Stimulated activated CD4-positive, alpha-beta T cell treated with anti-CD3 and anti-CD28 coated beads, Interleukin-15, amount 100 ng/mL, for 1 hour (primary cell): ENCODE results near the gene RAP1B.
"Not testable (repeated sequence)": the region's sequence is repeated elsewhere in the genome, so short reads cannot be mapped to it uniquely, and the experiment has no call there.

Experiments used
- DNase-seq, 2 donors: peaks; one replicate each; pipeline ENCODE4 v3.0.0-alpha.2; 2020; ENCODE audit warnings: low read depth in 1 of 2, low spot score in 1 of 2

The RAP1B gene

DNA sequence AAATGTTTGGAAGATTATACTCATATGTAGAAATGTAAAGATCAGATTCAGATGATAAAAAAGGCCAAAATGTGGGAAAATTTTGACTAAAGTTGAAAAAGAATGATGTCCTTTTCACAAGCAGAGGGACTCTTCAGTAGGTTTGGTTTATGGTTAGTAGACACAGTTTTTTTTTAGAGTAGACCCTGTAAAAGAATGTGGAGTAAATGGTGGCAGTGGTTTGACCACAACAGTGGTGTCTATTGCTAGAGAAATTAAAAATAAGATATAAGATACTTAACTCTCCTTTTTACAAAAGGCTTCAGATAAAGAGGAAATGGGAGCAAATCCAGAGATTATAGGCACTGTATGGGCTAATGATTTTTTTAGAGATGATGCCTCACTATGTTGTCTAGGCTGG, 21.8 kb downstream of the RAP1B start:
- no peak for DNase-seq

DNA sequence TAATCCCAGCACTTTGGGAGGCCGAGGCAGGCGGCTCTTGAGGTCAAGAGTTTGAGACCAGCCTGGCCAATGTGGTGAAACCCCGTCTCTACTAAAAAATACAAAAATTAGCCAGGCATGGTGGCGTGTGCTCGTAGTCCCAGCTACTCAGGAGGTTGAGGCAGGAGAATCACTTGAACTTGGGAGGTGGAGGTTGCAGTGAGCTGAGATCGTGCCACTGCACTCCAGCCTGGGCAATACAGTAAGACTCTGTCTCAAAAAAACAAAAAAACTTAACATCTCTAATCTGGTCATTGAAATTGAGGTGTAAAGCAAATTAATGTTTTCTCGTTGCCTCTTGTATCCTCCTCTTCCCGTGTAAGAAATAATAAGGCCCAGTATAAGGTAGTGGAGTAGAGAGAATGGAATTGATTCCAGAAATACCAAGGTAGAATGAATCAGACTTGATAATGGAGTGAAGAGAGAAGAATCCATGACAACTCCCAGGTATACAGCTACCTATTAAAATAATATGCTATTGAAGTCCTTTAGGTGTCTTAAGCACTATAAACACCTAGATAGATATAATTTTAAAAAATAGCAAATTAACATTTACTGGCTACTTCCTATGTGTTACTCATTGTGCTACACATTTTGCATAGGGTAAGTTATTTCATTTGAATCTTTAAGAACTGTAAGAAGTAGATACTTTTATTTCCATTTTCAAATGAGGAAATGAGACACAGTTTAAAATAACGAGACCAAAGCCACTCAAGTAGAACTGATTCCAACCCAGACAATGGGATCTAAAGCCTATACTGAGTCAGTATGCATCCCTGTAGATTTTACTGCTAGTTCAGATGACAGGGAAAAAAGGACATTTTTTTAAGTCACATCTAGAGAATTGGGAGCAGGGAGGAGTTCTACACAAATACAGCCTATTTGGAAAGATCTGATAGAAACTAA, 23.2 kb downstream of the RAP1B start:
- DNase-seq: no peak

DNA sequence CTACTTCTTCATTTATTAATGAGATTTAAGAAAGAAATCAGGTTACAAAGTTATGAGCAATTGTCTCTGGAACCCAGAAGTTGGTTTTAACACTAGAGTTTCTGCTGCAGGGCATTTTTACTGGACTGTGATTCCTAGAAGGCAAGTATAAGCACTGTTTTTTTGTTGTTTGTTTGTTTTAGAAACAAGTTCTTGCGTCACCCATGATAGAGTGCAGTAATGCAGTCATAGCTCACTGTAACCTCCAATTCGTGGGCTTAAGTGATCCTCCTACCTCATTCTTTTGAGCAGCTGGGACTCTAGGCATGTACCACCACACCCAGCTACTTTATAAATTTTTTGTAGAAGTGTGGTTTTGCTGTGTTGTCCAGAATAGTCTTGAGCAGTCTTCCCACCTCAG, 25.6 kb downstream of the RAP1B start:
- DNase-seq: no peak

DNA sequence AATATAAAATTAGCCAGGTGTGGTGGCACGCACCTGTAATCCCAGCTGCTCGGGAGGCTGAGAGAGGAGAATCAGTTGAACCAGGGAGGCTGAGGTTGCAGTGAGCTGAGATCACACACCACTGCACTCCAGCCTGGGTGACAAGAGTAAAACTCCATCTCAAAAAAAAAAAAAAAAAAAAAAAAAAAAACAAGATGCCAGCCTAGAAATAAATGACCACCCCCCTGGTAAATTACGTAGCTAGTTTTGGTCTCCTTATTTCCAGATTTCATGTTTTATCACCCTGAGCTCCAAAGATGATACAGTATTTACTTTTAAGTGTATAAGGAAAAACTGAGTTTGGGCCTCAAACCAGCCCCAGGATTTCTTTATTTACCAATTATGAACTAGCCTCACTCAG, 26.7 kb downstream of the RAP1B start:
- DNase-seq: not testable (repeated sequence)

DNA sequence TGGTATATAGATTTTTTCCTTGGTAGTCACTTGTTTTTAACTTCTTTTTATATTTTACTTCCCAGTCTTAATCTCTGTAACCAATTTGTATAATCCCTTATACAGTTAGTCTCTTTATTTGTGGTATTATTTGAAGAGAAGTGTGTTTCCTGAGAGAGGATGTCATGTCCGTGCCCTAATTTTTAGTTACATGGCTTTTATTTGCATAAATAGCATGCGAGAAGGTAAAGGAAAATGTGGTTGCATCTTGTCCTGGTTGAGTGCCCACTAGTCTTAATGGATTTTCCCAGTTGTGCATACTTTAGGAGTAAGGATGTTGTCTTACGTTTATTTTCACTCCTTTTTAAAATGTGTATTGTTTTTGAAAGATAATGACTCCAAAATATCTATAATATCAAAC, 27.5 kb downstream of the RAP1B start:
- DNase-seq: no peak

DNA sequence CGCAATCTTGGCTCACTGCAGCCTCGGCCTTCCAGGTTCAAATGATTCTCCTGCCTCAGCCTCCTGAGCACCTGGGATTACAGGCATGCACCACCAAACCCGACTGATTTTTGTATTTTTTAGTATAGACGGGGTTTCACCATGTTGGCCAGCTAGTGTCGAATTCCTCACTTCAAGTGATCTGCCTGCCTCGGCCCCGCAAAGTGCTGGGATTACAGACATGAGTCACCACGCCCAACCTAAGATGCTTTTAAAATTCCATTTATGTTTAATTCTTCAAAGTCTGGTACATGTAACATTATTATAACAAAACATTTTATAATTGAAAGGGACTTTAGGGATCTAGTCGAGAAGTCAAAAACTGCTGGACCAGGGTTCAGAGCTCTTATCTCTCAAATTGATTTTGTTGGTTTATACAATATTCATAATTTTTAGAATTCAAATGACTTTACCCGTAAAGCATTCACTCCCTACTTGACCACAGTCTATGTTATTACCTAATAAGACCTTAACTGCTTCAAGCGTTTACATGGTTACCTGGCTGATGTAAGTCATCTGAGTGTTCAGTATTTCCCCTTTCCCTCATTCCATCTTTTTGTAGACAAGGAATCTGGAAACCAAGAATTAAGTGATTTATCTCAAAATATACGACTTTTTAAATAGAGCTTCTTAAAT, 28.2 kb downstream of the RAP1B start:
- DNase-seq: no peak

DNA sequence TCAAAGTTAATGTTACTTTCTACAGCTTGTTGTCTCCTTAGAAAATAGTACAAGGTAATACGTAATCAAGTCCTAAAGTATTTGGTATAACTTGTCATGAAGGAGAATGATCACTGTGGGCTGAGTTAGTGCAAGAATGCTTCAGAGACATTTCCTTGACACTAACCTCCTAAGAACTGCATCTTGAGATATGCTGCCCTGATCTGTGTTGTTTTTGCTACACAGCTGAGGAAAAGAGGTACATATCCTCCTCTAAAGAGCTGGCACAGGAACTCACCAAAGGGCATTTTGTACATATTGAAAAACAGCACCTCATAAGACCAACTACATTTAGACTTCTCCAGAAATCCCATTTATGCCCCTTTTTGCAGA, 28.7 kb downstream of the RAP1B start:
- DNase-seq: no peak

DNA sequence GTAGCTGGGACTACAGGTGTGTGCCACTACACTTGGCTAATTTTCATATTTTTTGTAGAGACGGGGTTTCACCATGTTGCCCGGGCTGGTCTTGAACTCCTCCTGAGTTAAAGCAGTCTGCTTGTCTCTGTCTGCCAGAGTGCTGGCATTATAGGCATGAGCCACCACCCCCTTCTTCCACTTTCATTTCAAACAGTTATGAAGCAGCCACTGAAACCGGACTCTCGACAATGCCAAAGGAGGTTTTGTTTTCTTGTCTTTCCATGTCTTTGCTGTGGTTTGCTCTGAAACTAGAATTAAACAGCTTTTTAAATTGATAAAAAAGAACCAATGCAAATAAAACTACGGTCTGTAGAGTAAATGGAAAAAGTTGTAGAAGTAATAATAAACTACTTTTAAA, 30.4 kb downstream of the RAP1B start:
- DNase-seq: no peak

DNA sequence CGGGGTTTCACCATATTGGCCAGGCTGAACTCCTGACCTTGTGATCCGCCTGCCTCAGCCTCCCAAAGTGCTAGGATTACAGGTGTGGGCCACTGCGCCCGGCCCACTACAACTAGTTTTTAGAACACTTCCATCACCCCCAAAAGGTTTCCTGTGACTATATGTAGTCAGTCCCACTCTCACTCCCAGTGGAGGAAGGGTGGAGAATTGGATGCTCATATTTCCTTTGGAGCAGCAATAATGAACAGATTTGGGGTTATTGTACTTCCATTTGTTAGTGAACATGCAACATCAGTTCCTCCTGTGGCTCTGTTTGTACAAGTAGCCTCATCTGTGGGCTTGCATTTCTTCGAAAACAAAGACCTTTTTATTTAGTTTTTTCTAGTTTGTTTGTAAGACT, 35.8 kb downstream of the RAP1B start:
- DNase-seq: no peak

DNA sequence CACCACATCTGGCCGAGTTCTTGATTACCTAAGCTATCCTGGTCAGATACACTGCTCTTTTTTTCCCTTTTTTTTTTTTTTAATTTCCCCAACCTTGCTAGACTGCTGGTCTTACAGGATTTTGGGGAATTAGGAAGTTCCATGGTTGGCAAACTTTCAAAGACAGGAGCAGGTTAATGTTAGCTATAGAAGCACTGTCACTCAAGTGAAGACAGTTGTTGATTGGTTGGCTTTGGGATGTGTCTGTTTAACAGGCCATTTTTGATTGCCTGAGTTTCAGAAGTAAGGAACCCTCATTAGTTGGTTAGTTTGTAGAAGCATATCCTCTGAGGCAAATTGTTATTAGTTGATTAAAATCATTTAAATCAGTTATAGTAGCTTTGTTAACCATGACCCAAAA, 36.8 kb downstream of the RAP1B start:
- DNase-seq: no peak

DNA sequence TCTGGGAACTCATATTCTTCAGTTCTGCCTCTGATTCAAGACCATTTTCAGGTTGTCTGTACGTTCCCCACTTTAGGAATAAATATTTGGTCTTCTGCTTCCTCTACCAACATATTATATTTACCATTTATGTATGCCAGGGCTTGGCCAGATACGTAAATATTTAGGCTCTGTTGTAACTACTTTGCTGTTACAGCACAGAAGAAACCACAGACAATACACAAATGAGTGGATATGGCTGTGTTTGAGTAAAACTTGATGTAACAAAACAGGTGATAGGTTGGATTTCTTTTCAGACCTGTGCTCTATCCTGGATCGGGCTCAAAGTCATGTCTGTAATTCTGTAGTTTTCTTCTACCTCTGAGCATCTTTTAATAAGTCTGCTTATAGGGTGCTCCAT, 37.5 kb downstream of the RAP1B start:
- no peak for DNase-seq

DNA sequence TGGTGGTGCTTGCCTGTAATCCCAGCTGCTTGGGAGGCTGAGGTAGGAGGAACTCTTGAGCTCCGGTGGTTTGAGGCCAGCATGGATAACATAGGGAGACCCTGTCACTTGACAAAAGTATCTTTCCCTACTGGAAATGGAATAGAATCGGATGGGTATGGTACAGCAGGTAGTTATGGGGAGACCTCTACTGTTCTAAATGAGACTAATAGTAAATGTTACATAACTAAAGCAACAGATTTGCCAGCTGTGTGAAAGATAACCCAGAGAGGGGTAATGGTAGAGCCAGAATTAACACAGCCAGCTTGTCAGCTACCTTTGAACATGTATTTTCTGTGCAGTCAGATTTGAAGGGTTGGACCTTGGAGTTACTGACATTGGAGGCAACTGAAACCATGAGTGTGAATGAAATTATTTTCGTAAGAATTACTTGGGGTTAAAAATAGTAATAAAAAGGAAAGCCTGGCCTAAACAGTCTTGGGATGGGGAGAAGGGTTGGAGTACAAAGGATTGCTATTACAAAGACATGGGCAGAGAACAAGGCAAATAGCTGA, 54.4 kb downstream of the RAP1B start:
- DNase-seq: no peak

DNA sequence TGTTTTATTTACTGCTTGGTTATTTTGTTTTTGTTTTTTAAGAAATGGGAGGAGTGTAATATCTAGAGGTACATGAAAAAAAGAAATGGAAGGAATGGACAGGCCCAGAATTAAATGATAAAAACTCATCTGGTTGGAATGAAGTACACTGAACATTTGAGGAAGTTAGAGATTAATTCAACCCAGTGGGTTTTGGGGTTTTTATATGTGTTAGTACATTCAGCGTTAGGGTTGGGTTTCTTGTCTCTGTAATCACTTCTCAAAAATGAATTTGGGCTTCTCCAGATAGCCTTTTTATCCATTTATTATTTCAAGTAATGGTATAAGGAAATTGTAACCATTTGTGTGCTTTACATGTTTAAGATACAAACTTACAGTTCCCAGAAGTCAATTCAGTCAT, 56.6 kb downstream of the RAP1B start:
- no peak for DNase-seq

DNA sequence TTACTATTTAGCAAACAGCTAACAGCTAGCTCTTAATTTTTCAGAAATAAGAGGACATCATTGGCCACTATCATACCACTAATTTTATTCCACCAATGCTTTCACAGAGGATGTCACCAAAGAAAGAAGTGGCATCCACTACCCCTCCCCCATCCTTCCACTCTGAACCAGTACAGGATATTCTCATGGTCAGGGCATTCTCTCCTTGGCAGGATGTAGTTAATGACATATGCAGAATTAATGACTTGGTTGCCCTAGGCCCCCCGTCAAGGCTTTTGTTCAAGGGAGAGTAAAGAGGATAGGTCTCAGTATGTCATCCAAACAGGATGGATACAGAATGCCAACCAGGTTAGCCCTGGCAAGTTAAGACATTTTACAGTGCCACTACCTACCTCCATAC, 57.2 kb downstream of the RAP1B start:
- DNase-seq: no peak

DNA sequence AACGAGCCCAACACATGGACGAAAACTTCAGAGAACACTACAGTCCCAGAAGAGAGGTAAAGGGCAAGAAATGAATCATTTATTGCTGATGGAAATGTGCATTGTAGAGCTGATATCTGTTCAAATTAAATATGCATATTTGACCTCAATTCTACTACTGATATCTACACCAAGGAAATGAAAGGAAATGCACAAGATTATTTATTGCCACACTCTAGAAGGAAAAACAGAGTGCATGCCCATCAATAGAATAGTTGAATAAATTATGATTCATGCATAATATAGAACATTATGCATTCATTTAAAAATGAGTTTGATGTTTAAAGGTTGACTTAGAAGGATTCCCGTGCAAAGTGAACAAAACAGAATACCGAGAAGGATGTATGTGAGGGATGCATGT, 60.5 kb downstream of the RAP1B start:
- DNase-seq: no peak

DNA sequence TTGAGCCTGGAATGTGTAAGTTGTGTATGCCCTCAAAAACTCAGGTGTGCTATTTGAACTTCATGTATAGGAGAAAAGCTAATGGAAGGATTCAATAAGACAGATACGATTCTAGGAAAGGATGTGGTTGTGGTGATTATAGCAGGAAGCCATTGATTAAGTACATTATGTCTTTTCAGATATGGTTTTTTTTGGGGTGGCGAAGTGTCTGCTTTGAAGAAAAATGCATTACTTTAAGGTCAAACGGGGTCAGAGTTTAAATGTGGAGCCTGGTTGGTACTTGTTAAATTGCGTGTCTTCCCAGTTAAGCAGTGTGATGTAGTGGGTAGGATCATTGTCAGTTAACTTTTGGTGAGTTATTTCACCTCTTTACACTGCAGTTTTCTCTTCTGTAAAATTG, 63.1 kb downstream of the RAP1B start:
- DNase-seq: no peak

DNA sequence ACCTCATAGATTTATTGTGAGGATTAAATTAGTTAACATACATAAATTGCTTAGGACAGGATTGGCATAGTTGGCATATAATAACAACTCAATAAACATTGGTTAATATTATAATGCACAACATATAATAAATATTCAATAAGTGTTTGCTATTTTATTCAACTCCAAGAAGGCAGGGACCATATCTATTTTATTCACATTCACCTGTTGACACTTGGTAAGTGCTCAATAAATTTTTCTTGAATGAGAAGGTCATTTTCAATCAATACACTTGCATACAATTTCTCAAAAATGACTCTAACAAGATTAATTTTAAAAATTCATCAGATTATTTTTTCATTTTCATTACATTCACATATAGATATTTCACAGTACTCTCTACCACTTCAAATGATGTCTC, 63.7 kb downstream of the RAP1B start:
- no peak for DNase-seq

DNA sequence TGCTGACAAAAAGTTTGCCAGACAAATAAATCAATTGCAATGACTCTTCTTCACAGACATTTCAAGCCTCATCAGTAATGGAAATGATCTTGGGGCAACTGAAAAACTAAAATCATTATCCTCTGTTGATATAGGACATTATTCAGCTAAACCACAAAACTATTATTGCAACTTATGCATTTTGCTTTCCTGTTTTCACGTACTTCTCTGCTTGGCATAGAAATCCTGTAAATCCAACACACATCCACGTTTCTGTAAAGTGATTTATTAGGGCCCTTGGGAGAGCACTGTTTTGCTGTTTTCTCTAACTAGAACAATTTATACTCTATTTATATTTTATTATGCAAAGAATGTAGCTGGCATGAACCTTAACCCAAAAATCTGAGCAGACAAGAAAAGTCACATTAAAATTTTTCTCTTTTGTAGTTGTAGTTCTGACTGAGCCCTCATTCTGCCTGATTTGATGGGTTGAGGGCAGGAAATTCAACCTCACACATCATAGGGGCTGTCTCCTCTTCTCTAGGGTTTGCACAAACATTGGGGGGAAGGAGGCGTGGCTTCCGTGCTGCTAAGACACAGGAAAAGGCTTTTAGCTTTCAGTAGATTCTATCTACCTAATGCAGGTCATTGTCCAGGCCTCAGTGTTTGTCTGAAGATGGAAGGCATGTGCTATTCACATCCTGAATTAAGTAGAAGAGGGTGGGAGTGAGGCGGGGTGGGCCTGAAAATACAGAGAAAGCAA, 64.6 kb downstream of the RAP1B start:
- DNase-seq: peak in 1 of 2 donors; percentile 23

DNA sequence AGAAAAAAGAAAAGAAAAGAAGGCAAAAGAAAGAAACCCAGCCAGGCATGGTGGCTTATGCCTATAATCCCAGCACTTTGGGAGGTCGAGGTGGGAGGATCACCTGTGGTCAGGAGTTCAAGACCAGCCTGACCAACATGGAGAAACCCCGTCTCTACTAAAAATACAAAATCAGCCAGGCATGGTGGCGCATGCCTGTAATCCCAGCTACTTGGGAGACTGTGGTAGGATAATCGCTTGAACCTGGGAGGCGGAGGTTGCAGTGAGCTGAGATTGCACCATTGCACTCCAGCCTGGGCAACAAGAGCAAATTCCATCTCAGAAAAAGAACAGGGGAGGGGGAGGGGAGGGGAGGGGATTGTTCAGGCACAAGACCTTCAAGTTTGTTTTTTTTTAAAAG, 66.2 kb downstream of the RAP1B start:
- DNase-seq: not testable (repeated sequence)

DNA sequence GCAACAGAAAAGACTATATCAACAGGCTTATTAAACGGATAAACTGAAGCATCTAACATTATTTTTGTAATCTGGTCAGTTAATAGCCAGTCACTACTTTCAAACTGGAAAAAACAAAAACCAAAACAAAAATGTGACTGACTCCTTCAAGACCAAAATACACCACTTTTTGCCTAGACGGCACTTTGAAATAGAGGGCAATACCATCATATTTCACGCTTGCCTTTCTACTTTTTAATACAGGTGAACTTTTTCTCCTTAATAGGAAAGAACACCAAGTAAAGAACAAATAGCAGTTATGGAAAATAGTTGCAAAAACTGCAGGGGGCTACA, 75.5 kb downstream of the RAP1B start:
- DNase-seq: no peak

DNA sequence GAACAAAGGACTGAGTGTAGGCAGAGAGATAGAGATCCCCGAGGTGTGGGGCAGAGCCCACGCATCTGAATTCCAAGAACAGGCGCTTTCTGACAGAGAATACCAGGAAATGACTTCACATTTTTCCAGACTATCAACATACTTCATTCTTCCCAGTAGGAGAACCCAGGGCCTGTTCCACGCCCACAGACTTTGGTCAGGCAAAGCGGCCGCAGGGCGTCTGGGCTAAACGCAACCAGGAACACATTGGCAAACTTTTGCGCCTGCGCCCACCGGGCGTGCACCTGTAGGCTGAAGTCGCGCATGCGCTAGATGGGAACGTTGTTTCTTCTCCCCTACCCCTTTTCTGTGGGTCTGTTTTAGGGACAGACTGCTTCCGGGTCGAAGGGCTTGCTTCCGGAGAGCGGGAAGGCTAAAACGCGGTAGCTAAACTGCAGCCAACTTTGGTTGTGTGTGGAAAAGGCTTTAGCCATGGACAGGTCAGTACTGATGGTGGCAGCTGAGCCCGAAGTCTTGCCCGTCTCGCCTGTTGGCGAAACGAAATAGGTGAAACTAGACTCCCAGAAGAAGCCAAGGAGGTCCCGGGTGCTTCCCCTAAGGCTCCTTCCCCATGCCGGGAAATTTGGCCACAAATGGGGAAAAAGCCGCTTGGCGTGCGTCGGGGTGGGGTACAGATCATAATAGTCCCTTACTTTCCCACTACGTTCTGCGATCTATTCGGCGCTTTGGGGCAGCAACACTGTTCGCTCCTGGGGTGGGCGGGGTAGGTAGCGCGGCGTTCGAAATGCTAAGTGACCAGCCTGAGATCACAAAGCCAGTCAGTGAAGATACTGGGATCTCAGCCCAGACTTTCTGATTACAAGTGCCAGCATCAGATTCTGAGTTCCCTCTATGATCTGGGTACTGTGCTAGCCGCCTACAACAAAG, 76.2 kb downstream of the RAP1B start, which contains the start of gene NUP107:
TSS of gene NUP107 (plus strand) at position 384 of the 927 bp plus-strand sequence. CDS start at position 472, 88 bp downstream.
- DNase-seq: peak; percentile 93 to 94
